ENCODE results near the gene GRPEL2. TPM values are rescaled to one million over a fixed set of nuclear protein-coding genes. Genes with fewer than 3 reads are reported as not detected.

The GRPEL2 gene
- total and polyA plus RNA-seq, 2 of the 8 experiments (the other 6 are each of a cell fraction or from before 2014, with no cell fraction given): 11.2 to 52.2 TPM

- TF ChIP-seq USF2 (IDR thresholded peaks at IDR 0.05; ENCODE audit: low read length) (no peak), TBP (IDR thresholded peaks at IDR 0.05; ENCODE audit: low read depth, low read length) (no peak), SAP30 (IDR thresholded peaks at IDR 0.05; ENCODE audit: insufficient read depth, insufficient replicate concordance, low read length) (no peak), BCL11A (IDR thresholded peaks at IDR 0.05; ENCODE audit: low read depth in 2 of 2, low read length in 2 of 2) (no peak), TCF12 (IDR thresholded peaks at IDR 0.05; ENCODE audit: low read depth, low read length) (no peak), SUZ12 (IDR thresholded peaks at IDR 0.05; ENCODE audit: low read length) (no peak), TAF1 (IDR thresholded peaks at IDR 0.05; ENCODE audit: low read depth, low read length) (no peak), EGR1 (IDR thresholded peaks at IDR 0.05; ENCODE audit: borderline replicate concordance, low read depth, low read length) (no peak)
- TF ChIP-seq, protein P1, sequence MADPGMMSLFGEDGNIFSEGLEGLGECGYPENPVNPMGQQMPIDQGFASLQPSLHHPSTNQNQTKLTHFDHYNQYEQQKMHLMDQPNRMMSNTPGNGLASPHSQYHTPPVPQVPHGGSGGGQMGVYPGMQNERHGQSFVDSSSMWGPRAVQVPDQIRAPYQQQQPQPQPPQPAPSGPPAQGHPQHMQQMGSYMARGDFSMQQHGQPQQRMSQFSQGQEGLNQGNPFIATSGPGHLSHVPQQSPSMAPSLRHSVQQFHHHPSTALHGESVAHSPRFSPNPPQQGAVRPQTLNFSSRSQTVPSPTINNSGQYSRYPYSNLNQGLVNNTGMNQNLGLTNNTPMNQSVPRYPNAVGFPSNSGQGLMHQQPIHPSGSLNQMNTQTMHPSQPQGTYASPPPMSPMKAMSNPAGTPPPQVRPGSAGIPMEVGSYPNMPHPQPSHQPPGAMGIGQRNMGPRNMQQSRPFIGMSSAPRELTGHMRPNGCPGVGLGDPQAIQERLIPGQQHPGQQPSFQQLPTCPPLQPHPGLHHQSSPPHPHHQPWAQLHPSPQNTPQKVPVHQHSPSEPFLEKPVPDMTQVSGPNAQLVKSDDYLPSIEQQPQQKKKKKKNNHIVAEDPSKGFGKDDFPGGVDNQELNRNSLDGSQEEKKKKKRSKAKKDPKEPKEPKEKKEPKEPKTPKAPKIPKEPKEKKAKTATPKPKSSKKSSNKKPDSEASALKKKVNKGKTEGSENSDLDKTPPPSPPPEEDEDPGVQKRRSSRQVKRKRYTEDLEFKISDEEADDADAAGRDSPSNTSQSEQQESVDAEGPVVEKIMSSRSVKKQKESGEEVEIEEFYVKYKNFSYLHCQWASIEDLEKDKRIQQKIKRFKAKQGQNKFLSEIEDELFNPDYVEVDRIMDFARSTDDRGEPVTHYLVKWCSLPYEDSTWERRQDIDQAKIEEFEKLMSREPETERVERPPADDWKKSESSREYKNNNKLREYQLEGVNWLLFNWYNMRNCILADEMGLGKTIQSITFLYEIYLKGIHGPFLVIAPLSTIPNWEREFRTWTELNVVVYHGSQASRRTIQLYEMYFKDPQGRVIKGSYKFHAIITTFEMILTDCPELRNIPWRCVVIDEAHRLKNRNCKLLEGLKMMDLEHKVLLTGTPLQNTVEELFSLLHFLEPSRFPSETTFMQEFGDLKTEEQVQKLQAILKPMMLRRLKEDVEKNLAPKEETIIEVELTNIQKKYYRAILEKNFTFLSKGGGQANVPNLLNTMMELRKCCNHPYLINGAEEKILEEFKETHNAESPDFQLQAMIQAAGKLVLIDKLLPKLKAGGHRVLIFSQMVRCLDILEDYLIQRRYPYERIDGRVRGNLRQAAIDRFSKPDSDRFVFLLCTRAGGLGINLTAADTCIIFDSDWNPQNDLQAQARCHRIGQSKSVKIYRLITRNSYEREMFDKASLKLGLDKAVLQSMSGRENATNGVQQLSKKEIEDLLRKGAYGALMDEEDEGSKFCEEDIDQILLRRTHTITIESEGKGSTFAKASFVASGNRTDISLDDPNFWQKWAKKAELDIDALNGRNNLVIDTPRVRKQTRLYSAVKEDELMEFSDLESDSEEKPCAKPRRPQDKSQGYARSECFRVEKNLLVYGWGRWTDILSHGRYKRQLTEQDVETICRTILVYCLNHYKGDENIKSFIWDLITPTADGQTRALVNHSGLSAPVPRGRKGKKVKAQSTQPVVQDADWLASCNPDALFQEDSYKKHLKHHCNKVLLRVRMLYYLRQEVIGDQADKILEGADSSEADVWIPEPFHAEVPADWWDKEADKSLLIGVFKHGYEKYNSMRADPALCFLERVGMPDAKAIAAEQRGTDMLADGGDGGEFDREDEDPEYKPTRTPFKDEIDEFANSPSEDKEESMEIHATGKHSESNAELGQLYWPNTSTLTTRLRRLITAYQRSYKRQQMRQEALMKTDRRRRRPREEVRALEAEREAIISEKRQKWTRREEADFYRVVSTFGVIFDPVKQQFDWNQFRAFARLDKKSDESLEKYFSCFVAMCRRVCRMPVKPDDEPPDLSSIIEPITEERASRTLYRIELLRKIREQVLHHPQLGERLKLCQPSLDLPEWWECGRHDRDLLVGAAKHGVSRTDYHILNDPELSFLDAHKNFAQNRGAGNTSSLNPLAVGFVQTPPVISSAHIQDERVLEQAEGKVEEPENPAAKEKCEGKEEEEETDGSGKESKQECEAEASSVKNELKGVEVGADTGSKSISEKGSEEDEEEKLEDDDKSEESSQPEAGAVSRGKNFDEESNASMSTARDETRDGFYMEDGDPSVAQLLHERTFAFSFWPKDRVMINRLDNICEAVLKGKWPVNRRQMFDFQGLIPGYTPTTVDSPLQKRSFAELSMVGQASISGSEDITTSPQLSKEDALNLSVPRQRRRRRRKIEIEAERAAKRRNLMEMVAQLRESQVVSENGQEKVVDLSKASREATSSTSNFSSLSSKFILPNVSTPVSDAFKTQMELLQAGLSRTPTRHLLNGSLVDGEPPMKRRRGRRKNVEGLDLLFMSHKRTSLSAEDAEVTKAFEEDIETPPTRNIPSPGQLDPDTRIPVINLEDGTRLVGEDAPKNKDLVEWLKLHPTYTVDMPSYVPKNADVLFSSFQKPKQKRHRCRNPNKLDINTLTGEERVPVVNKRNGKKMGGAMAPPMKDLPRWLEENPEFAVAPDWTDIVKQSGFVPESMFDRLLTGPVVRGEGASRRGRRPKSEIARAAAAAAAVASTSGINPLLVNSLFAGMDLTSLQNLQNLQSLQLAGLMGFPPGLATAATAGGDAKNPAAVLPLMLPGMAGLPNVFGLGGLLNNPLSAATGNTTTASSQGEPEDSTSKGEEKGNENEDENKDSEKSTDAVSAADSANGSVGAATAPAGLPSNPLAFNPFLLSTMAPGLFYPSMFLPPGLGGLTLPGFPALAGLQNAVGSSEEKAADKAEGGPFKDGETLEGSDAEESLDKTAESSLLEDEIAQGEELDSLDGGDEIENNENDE (IDR thresholded peaks at IDR 0.05; ENCODE audit: insufficient replicate concordance, low read length): no peak
These were observed 32.0 kb upstream of the GRPEL2 start (continued) for GRCh38 chr5:149313151-149313841.

Measured in H1 (cell line).